ENCODE measurements around the gene NTSR1.

Gene NTSR1

GRCh38 chr20:62791301-62792181 lies 82.9 kb downstream of the NTSR1 start:
- DNase-seq = peak; percentile 95

GRCh38 chr20:62792182-62792939 lies 83.7 kb downstream of the NTSR1 start:
- no peak for DNase-seq

DNA sequence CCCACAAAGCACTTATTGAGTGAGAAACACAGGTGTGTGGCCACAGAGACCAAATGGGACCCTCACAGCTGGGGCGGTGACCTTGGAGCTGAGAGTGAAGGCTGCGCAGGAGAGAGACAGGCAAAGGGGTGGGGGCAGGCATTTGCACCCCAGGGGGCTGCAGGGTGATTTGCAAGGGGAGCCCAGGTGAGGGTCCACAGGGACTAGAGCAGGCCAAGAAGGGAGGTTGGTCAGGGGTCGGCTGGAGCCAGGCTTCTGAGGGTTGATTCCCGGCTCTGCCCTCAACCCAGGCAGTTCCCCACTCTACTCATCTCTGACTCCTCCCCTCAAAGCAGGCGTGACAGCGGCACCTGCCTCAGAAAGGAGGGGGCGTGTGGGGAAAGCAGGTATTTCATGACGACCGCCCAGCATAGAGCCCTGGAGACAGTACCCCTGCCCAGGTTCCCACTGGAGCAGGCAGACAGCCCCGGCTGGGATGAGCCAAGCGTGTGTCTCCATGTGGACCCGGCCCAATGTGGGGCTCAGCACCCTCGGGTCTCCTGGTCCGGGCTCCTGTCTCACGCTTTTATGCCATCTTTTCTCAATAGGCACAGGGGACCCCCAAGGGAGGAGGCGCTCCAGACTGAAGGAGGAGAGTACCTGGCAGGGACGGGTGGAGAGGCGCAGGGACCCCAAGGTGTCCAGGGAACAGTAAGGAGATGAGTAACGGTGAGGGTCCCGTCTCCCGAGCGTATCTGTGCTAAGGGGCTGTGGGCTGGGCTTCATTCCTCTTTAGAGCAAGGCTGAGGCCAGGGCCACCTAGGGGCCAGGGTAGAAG lies 84.5 kb downstream of the NTSR1 start:
- no peak for DNase-seq

- no peak for DNase-seq
These were observed 85.0 kb downstream of the NTSR1 start for GRCh38 chr20:62793757-62794006.

DNA sequence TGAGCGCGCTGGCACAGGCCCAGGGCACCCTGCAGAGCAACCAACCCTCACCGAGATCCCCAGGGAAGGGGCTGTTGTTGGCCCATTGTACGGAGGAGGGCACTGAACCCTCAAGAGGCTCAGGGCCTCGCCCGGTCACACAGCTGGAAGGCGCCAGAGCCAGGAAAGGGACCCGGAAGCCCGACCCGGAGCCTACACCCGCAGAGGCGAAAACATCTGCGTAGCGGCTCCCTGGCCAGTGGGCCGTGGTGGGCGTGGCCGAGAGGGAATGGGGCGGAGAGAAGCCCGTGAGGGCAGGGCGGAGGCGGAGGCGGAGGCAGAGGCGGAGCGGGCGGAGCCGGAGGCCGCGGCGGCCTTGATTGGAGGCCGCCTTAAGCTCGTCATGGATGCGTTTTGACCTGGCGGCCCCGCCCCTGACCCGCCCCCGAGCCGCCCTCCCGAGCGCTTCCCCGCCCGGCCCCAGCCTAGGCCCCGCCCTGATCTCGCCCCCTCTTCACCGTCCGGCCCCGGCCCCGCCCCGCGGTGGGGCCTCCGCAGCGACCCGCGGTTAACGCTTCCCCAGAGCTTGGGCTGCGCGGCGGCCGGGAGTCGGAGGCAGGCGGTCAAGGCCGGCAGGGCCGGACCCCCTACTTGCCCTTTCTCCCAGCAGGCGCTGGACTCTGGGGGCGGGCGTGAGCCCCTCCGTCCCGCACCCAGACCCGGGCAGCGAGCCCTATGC lies 85.5 kb downstream of the NTSR1 start:
- peak; percentile 93 for DNase-seq

DNA sequence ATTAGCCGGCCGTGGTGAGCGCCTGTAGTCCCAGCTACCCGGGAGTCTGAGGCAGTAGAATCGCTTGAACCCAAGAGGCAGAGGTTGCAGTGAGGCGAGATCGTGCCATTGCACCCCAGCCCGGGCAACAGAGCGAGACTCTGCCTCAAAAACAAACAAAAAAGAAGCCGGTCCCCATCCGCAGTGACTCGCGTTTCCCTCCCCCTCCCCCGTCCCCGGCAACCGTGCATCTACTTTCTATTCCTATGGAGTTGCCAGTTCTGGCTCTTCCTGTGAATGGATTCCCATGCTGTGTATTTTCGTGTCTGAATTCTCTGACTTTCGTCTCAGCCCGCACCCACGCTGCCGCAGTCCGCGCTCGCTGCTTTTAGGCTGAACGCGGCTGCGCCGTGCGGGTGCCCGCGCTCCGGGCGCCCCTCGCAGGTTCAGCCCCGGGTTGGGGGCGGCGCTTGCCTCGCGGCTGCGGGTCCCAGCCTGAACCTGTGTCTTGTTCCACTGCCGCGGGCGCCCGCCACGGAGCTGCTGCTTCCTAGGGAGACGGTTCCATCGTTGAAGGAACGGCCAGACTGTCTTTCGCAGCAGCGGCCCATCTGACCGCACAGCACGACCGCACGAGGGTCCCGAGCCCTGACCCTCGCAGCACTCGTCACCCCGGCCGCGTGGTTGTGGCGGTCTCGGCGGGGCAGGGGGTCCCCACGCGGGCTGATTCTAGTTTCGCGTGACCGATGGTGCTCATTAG lies 86.6 kb downstream of the NTSR1 start:
- peak; percentile 80 for DNase-seq

DNA sequence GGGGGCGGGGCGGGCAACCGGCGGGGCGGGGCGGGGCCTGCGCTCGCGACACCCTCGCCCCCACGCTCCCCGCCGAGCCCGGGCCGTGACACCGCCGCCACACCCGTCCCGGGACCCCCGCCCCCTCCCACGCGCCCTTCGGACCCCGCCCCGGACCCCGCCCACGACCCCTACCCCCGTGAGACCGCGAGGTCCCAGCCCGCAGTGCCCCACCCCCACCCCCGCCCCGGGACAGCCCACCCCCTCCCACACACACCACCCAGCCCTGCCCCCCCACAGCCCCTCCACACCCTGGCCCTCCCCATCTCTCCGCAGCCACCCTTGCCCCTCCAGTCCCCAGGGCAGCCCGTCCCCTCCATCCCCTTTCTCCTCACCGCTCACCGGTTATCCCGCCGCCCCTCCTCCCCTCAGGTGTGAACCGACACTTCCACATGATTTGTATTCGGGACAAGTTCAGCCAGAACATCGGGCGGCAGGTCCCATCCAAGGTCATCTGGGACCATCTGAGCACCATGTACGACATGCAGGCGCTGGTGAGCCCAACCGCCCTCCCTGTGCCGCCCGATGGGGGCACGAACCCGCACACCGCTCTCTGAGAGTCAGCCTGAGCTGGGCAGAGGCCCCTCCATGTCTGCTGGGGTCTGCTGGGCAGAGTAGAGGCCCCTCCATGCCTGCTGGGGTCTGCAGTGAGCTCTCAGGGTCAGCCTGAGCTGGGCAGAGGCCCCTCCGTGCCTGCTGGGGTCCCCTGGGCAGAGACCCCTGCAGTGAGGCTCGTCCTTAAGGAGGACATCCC lies 88.3 kb downstream of the NTSR1 start:
- DNase-seq = peak; percentile 29

GRCh38 chr20:62797671-62798532 lies 89.3 kb downstream of the NTSR1 start:
- DNase-seq = no peak

- no peak for DNase-seq
These were observed 90.4 kb downstream of the NTSR1 start for GRCh38 chr20:62799036-62799435.

GRCh38 chr20:62799459-62799858 lies 90.8 kb downstream of the NTSR1 start:
- DNase-seq = no peak

- DNase-seq = no peak
These were observed 91.2 kb downstream of the NTSR1 start for GRCh38 chr20:62799873-62800272.

DNA sequence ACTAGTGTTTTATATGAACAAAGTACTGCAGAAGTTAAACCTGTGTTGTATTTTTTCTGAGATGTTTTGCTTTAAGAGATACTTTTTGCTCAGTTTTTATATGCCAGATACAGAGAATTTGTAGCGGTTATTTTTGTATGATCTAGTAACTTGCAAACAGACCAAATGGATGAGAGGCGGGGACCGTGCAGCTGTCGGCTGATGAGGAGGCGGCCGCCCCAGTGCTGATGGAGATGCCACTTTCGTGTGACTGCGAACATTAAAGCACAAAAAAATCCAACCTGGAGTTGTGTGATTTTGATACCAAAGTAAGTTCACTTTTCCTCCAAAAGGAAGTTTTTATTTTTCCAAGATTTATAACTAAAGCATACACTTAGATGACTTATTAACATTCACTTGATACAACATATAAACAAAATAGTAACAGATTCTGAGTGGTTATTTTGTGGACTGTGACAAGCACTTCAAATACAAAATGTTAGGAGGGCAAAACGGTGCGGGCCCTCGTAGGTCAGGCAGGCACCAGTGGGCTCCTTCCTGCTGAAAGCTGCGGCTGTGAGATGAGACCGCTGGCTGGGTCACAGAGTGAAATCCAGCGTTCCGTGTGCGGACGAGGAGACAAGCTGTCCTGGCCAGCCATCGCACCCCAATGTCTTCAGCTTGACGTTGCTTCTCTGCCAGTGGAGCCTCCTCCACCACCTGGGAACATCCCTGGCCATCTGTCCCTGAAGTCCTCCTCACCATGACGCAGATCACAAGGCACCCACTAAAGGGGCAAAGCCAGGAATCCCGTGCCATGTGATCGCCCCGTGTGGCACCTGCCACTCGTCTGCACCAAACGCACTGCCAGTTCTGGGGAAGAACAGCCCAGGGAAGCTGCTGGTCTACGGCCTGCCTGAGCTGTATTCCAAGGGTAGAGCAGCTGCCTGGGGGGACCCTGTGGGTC lies 92.0 kb downstream of the NTSR1 start:
- DNase-seq = no peak

- no peak for DNase-seq
These were observed 92.8 kb downstream of the NTSR1 start for GRCh38 chr20:62801284-62802010.

- no peak for DNase-seq
These were observed 93.5 kb downstream of the NTSR1 start for GRCh38 chr20:62802026-62802712.

DNA sequence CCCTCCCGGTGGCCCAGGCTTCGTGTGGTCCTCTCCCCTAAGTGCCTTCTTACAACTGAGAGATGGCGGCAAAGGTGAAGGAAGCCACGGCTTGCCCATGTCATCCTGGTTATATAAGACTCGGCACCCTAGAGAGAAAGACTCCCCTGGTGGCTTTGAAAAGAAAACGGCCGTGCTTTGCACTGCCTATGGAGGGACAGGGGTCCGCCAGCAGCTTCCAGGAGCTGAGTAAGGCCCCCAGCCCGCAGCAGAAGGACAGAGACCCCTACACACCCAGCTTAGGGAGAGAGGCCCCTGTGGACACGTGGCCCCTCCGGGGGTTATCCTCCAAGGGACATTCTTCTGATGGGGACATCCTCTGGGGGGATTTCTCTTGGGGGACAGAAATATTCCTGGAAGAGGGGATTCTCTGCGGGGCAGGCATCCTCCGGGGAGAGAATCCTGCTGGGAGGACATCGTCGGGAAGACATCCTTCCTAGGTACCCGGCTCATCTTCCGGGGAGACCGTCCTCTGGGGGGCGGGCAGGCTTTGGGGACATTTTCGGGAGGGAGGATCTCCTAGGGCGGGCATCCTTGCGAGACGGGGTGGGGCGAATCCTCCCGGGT lies 95.5 kb downstream of the NTSR1 start:
- peak; percentile 52 for DNase-seq

DNA sequence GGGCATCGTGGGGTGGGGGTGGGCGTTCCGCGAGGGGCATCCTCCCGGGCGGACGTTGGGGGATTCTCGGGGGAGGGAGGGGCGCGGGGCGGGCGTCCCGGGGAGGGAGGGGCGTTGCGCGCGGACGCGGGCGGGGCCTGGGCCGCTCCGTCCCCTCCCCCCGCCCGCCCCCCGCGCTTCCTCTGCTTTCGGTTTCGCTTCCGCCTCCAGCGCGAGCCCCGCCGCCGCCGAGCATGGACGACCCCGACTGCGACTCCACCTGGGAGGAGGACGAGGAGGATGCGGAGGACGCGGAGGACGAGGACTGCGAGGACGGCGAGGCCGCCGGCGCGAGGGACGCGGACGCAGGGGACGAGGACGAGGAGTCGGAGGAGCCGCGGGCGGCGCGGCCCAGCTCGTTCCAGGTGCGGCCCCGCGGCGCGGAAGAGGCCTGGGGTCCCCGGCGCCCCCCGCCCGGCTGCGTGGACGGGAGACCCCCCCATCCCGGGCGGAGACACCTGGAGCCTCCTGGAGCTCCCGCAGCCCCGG lies 96.1 kb downstream of the NTSR1 start, which contains the start of gene OGFR:
Gene OGFR, plus strand, starts transcription at position 209 of the 528 bp plus-strand sequence. Its CDS starts 25 bp downstream, at position 234.
- DNase-seq = peak; percentile 51
